Articular chondrocyte of knee joint (primary cell): ENCODE results near the gene ZNF318. TPM values are rescaled to one million over a fixed set of nuclear protein-coding genes. Genes with fewer than 3 reads are reported as not detected.

ENCODE experiments used
- small RNA-seq: library from RNA; depleted of rRNA; stranded (forward); fragments of <200 nt; gene quantifications from one replicate; pipeline ENCODE3, GENCODE V24; 2012
- total RNA-seq: library from RNA; depleted of rRNA; stranded (reverse); fragments of >200 nt; gene quantifications from 2 replicates; pipeline ENCODE4 v1.2.3, GENCODE V29; 2012

The ZNF318 gene
- total RNA-seq = 14.9 and 15.0 TPM in 2 replicates

DNA sequence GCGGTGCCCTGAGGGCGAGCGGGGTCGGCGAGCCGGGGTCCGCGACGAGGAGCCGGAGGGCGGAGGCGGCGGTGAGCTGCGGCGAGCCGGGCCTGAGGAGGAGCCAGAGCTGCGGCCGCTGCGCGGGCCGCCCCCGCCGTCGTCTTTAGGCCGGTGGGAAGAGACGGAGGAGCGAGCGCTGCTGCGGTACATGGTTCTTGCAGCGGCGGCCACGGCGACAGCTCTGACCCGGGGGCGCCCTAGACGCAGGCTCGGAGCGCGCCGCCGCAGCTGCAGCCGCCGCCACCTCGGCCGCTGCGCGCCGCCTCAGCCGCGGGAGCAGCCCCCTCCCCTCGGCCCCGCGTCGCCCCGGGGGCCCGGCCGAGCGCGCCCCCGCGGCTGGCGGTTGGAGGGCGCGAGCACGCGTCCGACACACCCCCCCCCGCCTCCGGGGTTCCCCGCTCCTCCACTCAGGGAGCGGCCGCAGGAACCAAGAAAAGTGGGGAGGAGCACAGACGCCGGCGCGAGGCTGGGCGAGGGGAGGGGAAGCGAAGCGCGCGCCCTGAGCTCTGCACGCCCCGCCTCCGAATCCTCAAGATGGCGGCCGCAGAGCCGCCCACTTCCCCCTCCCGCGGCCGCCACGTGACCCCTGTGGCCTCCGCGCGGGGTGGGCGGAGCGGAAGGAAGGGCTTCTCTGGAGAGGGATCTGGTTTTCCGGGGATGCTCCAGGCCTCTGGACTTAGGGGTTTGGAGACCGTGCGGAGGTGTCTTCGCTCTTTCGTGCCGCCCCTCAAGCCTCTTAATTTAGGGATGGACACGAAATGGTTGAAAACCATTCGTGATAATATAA is at the start of gene ZNF318:
TSS of gene ZNF318 (minus strand) at position 474 of the 829 bp plus-strand sequence. CDS start at position 192, 282 bp downstream.

GRCh38 chr6:43308101-43308989 is 61.1 kb downstream of the ZNF318 start, which contains the start of gene CRIP3:
CRIP3 (minus strand) TSS chr6:43308826; CDS start chr6:43308792, 34 bp downstream.

GRCh38 chr6:43297644-43298564 is 71.5 kb downstream of the ZNF318 start, which contains the start of gene SLC22A7:
SLC22A7 (plus strand) TSS chr6:43298260; CDS start chr6:43298359, 99 bp downstream.

Small RNAs within 50 kb of the gene (small RNA-seq; reads per million reads assigned to genes)
- gene AL590383.1 (not detected), gene RPL12P47 (not detected)

Other genes with a start within 250 kb of the ZNF318 start
- 11.9 and 14.3 TPM in 2 replicates for gene SRF, start 198.4 kb downstream of the ZNF318 start, total RNA-seq
- gene CUL9, start 187.5 kb downstream of the ZNF318 start, total RNA-seq = 23.8 and 28.0 TPM in 2 replicates
- gene DNPH1, start 140.2 kb downstream of the ZNF318 start, total RNA-seq = 37.6 and 40.1 TPM in 2 replicates
- gene TTBK1, start 126.2 kb downstream of the ZNF318 start, total RNA-seq = under 0.01 TPM in 2 replicates
- not detected in 2 replicates for gene SLC22A7, start 71.4 kb downstream of the ZNF318 start, total RNA-seq
- 0.32 TPM in 1 of 2 replicates, not detected in the other for gene CRIP3, start 60.8 kb downstream of the ZNF318 start, total RNA-seq
- 17.5 and 17.6 TPM in 2 replicates for gene ABCC10, start 57.9 kb upstream of the ZNF318 start, total RNA-seq
- 0.11 TPM in 1 of 2 replicates, not detected in the other for gene DLK2, start 85.9 kb upstream of the ZNF318 start, total RNA-seq
- gene TJAP1, start 107.9 kb upstream of the ZNF318 start, total RNA-seq = 12.4 and 13.7 TPM in 2 replicates
- gene LRRC73, start 140.7 kb upstream of the ZNF318 start, total RNA-seq = 0.32 and 0.39 TPM in 2 replicates
- gene YIPF3, start 147.3 kb upstream of the ZNF318 start, total RNA-seq = 109 and 122 TPM in 2 replicates
- gene POLR1C, start 147.4 kb upstream of the ZNF318 start, total RNA-seq = 24.3 and 29.1 TPM in 2 replicates
- 25.8 and 26.0 TPM in 2 replicates for gene XPO5, start 206.4 kb upstream of the ZNF318 start, total RNA-seq
- 20.1 and 28.2 TPM in 2 replicates for gene POLH, start 206.5 kb upstream of the ZNF318 start, total RNA-seq